AG09319 (cell line): ENCODE data around the gene CBFA2T2.
"Not testable (repeated sequence)": the region's sequence is repeated elsewhere in the genome, so short reads cannot be mapped to it uniquely, and the experiment has no call there.

Source experiments
- DNase-seq: peaks from one replicate; pipeline ENCODE4 v3.0.0-alpha.2; 2010; ENCODE audit warnings: low read depth; ENCODE audit errors: extremely low read depth
- TF ChIP-seq, protein P1 (sequence below): IDR thresholded peaks from 2 replicates; pipeline ENCODE4 v1.5.1; 2011; ENCODE audit warnings: low read depth, mild to moderate bottlenecking, inconsistent platforms, low read length, moderate library complexity

CBFA2T2 gene

DNA sequence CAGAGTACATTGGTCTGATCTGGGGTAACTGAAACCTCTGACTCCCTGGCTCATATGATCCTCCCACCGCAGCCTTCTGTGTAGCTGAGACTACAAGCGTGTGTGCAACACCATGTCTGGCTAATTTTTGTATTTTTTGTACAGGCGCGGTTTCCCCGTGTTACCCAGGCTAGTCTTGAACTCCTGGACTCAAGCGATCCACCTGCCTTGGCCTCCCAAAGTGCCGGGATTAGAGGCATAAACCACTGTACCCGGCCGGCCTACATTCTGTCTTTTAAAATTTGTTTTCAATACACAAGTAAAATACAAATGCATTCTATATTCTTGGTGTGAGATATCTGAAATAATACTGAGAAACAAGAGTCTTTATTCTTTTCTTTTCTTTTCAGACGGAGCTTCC, 1.7 kb upstream of the CBFA2T2 start:
- DNase-seq, result no peak
- TF ChIP-seq, protein P1, sequence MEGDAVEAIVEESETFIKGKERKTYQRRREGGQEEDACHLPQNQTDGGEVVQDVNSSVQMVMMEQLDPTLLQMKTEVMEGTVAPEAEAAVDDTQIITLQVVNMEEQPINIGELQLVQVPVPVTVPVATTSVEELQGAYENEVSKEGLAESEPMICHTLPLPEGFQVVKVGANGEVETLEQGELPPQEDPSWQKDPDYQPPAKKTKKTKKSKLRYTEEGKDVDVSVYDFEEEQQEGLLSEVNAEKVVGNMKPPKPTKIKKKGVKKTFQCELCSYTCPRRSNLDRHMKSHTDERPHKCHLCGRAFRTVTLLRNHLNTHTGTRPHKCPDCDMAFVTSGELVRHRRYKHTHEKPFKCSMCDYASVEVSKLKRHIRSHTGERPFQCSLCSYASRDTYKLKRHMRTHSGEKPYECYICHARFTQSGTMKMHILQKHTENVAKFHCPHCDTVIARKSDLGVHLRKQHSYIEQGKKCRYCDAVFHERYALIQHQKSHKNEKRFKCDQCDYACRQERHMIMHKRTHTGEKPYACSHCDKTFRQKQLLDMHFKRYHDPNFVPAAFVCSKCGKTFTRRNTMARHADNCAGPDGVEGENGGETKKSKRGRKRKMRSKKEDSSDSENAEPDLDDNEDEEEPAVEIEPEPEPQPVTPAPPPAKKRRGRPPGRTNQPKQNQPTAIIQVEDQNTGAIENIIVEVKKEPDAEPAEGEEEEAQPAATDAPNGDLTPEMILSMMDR, result no peak

DNA sequence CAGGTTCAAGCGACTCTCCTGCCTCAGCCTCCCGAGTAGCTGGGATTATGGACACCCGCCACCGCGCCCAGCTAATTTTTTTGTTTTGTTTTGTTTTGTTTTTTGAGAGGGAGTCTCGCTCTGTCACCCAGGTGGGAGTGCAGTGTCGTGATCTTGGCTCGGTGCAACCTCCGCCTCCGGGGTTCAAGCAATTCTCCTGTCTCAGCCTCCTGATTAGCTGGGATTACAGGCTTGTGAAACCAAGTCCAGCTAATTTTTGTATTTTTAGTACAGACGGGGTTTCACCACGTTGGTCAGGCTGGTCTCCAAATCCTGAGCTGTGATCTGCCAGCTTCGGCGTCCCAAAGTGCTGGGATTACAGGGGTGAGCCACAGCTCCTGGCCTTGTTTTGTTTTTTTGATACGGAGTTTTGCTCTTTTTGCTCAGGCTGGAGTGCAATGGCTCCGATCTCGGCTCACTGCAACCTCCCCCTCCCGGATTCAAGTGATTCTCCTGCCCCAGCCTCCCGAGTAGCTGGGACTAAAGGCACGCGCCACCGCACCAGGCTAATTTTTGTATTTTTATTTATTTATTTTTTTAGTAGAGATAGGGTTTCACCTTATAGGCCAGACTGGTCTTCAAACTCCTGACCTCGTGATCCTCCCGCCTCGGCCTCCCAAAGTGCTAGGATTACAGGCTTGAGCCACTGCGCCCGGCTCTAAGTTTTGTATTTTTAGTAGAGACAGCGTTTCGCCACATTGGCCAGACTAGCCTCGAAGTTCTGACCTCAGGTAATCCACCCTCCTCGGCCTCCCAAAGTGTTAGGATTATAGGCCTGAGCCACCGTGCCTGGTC, 1.0 kb upstream of the CBFA2T2 start:
- DNase-seq, result not testable (repeated sequence)

GRCh38 chr20:33489495-33490022, 337 bp upstream of the CBFA2T2 start:
- peak; percentile 90 for DNase-seq
- TF ChIP-seq, protein P1, result no peak

DNA sequence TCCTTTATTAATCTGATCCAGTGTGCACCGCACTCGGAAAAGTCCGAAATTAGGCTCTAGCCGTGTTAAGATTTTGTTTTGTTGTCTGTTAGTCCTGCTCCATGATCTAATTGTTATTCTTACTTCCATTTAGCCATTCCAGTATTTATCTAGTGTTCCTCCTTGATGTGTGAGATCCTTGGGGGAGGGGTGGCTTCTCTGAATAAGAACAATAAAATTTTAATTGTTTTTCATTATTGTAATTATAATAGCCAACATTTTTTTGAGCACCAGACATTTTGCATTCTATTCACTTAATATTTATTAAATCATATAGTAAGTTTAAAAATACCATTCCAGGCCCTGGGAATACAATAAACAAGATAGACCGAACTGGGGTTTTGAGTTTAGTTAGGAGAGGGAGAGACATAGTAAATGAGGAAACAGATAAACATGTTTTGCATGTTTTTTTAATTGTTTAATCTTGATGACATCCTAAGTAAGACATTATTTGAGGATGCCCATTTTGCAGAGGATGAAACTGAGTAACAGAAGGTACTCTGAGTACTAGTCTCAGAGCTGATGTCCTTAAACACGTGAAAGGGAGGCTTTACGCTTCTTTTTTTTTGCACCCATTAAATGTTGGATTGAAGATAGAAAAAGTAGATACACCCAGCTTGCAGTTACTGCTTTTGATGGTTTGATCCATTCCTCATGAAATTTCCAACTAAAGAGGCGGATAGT, 1.2 kb downstream of the CBFA2T2 start:
- DNase-seq, result no peak

DNA sequence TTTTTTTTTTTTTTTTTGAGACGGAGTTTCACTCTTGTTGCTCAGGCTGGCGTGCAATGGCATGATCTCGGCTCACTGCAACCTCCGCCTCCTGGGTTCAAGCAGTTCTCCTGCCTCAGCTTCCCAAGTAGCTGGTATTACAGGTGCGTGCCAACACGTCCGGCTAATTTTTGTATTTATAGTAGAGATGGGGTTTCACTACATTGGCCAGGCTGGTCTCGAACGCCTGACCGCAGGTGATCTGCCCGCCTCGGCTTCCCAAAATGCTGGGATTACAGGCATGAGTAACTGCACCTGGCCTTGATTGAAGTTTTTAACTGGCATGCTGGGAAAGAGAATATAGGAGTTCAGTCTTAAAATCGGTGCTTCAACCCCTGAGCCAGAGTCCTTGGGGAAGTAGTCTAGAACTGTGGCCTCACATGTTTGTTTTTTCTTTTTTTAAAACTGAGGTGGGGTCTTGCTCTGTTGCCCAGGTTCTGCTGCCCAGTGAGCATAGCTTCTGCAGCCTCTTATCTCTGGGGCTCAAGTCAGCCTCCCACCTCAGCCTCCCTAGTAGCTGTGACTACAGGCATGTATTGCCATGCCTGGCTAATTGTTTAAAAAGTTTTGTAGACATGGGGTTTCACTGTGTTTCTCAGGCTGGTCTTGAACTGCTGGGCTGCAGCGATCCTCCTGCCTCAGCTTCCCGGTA, 3.3 kb downstream of the CBFA2T2 start:
- no peak for DNase-seq
- TF ChIP-seq, protein P1, result no peak

More for the DNA sequence above, 1.2 kb downstream of the CBFA2T2 start:
- TF ChIP-seq, protein P1, result no peak

- DNase-seq, result not testable (repeated sequence)
Measured at GRCh38 chr20:33496776-33497175, 6.9 kb downstream of the CBFA2T2 start.

GRCh38 chr20:33499355-33499754, 9.5 kb downstream of the CBFA2T2 start:
- TF ChIP-seq, protein P1, result no peak
- no peak for DNase-seq

DNA sequence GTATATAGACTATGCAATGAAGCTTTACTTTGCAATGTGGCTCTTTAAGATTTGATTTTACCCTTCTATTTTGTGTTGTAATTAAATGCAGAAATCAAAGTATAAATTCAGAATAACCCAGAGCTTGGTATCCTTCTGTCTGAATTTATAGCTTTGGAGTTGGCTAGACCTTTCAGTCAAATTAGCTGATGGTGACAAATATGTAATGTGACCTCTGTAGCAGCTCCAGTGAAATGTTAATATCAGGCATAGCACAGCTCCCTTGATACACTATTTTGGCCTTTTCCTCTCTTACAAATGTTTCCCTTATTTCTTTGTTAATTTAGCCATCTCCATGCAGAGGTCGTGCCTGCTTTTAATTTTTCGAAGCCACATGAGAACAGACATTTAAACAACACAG, 11.1 kb downstream of the CBFA2T2 start:
- TF ChIP-seq, protein P1, result no peak
- DNase-seq, result no peak
